Neural crest cell (in vitro differentiated cells): ENCODE data around the gene DUSP5. TPM values are rescaled to one million over a fixed set of nuclear protein-coding genes. Genes with fewer than 3 reads are reported as not detected.

Source experiments
- DNase-seq: peaks from one replicate; pipeline ENCODE4 v3.0.0; 2021; ENCODE audit warnings: low read depth, mixed read lengths, low spot score
- H3K27ac Mint-ChIP-seq: one replicate; pipeline ENCODE4 v1.8.0; 2021; ENCODE audit warnings: mild to moderate bottlenecking, mixed read lengths; ENCODE audit not compliant: unreplicated experiment
- H3K27me3 Mint-ChIP-seq: 2 replicates; pipeline ENCODE4 v1.8.0; 2021; ENCODE audit warnings: low read depth, mild to moderate bottlenecking, mixed read lengths
- H3K36me3 Mint-ChIP-seq: 2 replicates; pipeline ENCODE4 v1.8.0; 2021; ENCODE audit warnings: low read depth, mild to moderate bottlenecking, mixed read lengths
- H3K4me1 Mint-ChIP-seq: 2 replicates; pipeline ENCODE4 v1.8.0; 2021; ENCODE audit warnings: mixed read lengths
- H3K4me3 Mint-ChIP-seq: one replicate; pipeline ENCODE4 v1.8.0; 2021; ENCODE audit warnings: mild to moderate bottlenecking, mixed read lengths
- H3K9me3 Mint-ChIP-seq: 2 replicates; pipeline ENCODE4 v1.8.0; 2021; ENCODE audit warnings: mixed read lengths
- total RNA-seq: library from RNA; stranded (reverse); gene quantifications from 2 replicates; pipeline ENCODE4 v1.2.1, GENCODE V29; 2021
- TF ChIP-seq, protein P1 (sequence below): fragments of 200-600 bp; sonication (generic); conservative IDR thresholded peaks from 2 replicates; pipeline ENCODE4 v1.5.0; 2021; ENCODE audit warnings: antibody characterized with exemption, mild to moderate bottlenecking

DUSP5 gene
- total RNA-seq, 1 donor from 2014 or later, result 2.5 TPM

GRCh38 chr10:110474826-110475225 lies 22.9 kb upstream of the DUSP5 start:
- Mint-ChIP-seq H3K36me3 (no peaks in the 10 kb centered on the region), H3K9me3 (peaks cover 3% of the 10 kb centered on the region), H3K27me3 (no peaks in the 10 kb centered on the region), H3K4me1 (peaks cover 35% of the 10 kb centered on the region), H3K27ac (no peak overlapping the region), H3K4me3 (no peak overlapping the region)
- no peak for DNase-seq
- TF ChIP-seq, protein P1, sequence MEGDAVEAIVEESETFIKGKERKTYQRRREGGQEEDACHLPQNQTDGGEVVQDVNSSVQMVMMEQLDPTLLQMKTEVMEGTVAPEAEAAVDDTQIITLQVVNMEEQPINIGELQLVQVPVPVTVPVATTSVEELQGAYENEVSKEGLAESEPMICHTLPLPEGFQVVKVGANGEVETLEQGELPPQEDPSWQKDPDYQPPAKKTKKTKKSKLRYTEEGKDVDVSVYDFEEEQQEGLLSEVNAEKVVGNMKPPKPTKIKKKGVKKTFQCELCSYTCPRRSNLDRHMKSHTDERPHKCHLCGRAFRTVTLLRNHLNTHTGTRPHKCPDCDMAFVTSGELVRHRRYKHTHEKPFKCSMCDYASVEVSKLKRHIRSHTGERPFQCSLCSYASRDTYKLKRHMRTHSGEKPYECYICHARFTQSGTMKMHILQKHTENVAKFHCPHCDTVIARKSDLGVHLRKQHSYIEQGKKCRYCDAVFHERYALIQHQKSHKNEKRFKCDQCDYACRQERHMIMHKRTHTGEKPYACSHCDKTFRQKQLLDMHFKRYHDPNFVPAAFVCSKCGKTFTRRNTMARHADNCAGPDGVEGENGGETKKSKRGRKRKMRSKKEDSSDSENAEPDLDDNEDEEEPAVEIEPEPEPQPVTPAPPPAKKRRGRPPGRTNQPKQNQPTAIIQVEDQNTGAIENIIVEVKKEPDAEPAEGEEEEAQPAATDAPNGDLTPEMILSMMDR, result no peak

- Mint-ChIP-seq H3K4me3 (no peak overlapping the region), H3K4me1 (peaks cover 32% of the 10 kb centered on the region), H3K9me3 (no peaks in the 10 kb centered on the region), H3K27ac (no peak overlapping the region), H3K27me3 (no peaks in the 10 kb centered on the region), H3K36me3 (no peaks in the 10 kb centered on the region)
- TF ChIP-seq, protein P1, result no peak
- no peak for DNase-seq
These were observed 21.8 kb upstream of the DUSP5 start for GRCh38 chr10:110475722-110476515.

DNA sequence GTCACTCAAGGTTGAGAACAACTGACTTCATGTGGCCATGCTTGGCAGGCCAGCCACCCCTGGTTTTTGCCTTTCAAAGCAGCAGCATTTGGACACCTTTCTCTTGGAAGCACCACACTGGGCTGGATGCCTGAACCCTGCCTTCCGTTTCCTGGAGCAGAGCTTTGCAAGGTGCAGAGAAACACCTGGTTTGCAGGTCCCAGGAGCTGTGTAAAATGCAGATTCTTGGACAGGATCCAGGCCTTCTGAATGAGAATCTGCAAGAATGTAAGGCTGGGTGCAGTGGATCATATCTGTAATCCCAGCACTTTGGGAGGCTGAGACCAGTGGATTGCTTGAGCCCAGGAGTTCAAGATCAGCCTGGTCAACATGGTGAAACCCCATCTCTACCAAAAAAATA lies 18.0 kb upstream of the DUSP5 start:
- Mint-ChIP-seq H3K4me1 (peaks cover 9% of the 10 kb centered on the region), H3K27me3 (no peaks in the 10 kb centered on the region), H3K27ac (no peak overlapping the region), H3K4me3 (no peak overlapping the region), H3K36me3 (no peaks in the 10 kb centered on the region), H3K9me3 (no peaks in the 10 kb centered on the region)
- DNase-seq, result no peak
- TF ChIP-seq, protein P1, result no peak

DNA sequence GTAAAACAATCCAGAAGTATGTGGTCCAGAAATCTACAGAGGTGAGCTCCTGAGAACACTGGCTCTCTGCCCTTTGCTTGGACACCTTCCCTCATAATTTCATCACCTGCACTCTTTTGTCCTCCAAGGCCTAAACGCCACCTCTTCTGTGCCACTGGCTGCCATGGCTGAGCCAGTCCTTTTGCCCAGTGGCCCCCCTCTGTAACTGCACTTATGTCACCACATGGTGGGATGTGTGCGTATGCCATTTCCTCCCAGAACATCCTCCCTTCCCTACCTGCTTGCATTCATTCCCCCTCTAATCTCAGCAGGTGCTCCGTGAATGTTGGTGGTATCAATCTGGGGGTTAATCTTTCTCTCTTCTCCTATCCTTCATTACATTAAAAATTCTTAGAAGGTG lies 17.3 kb upstream of the DUSP5 start:
- TF ChIP-seq, protein P1, result no peak
- DNase-seq, result no peak
- H3K4me3 Mint-ChIP-seq, result no peak overlapping the region
- H3K27ac Mint-ChIP-seq, result no peak overlapping the region
- H3K27me3 Mint-ChIP-seq, result no peaks in the 10 kb centered on the region
- peaks cover 4% of the 10 kb centered on the region for H3K4me1 Mint-ChIP-seq
- no peaks in the 10 kb centered on the region for H3K9me3 Mint-ChIP-seq
- no peaks in the 10 kb centered on the region for H3K36me3 Mint-ChIP-seq

DNA sequence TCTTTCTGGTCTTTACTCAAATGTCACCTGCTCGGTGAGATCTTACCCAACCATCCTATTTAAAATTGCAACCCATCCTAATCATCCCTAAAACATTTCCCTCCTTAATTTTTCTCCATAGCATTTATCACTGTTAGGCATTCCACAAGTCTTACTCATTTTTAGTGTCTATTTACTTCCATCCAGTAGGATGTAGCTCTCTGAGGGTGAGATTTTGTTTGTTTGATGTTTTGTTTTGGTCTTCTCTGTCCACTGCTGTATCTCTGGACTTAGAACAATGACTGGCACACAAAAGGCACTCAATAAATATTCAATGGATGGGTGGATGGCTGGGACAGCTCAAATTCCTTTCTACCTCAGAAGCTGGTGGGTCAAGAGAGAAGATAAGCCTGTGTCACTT lies 15.8 kb upstream of the DUSP5 start:
- Mint-ChIP-seq H3K27ac (no peak overlapping the region), H3K4me1 (no peaks in the 10 kb centered on the region), H3K9me3 (no peaks in the 10 kb centered on the region), H3K36me3 (no peaks in the 10 kb centered on the region), H3K4me3 (no peak overlapping the region), H3K27me3 (no peaks in the 10 kb centered on the region)
- no peak for DNase-seq
- TF ChIP-seq, protein P1, result no peak
